Endothelial cell (in vitro differentiated cells): ENCODE measurements around the gene ZNF195. TPM values are rescaled to one million over a fixed set of nuclear protein-coding genes. Genes with fewer than 3 reads are reported as not detected.

Experiments used
- DNase-seq: peaks from one replicate; pipeline ENCODE4 v3.0.0; 2021; ENCODE audit warnings: low spot score
- H3K27ac Mint-ChIP-seq: one replicate; pipeline ENCODE4 v1.8.0; 2021; ENCODE audit warnings: mixed read lengths, inconsistent platforms; ENCODE audit not compliant: unreplicated experiment
- H3K27me3 Mint-ChIP-seq: one replicate; pipeline ENCODE4 v1.8.0; 2021; ENCODE audit warnings: mild to moderate bottlenecking, moderate library complexity, mixed read lengths, inconsistent platforms; ENCODE audit not compliant: unreplicated experiment
- H3K36me3 Mint-ChIP-seq: one replicate; pipeline ENCODE4 v1.8.0; 2021; ENCODE audit warnings: mild to moderate bottlenecking, low read depth, mixed read lengths, inconsistent platforms; ENCODE audit not compliant: unreplicated experiment
- H3K4me1 Mint-ChIP-seq: one replicate; pipeline ENCODE4 v1.8.0; 2021; ENCODE audit warnings: mild to moderate bottlenecking, mixed read lengths, inconsistent platforms; ENCODE audit not compliant: unreplicated experiment
- H3K4me3 Mint-ChIP-seq: one replicate; pipeline ENCODE4 v1.8.0; 2021; ENCODE audit warnings: mild to moderate bottlenecking, mixed read lengths, inconsistent platforms; ENCODE audit not compliant: unreplicated experiment
- H3K9me3 Mint-ChIP-seq: one replicate; pipeline ENCODE4 v1.8.0; 2021; ENCODE audit warnings: mixed read lengths, inconsistent platforms; ENCODE audit not compliant: unreplicated experiment
- CTCF ChIP-seq: fragments of 200-600 bp; sonication (generic); IDR thresholded peaks from one replicate; pipeline ENCODE4 v1.5.0; 2021; ENCODE audit warnings: antibody characterized with exemption; ENCODE audit not compliant: unreplicated experiment
- total RNA-seq: library from RNA; stranded (reverse); fragmentation: NEBNext Ultra II Directional; extraction: Animal tissue kit (Norgen Biotek cat#: 25700); gene quantifications from one replicate; pipeline ENCODE4 v1.2.1, GENCODE V29; 2021; ENCODE audit not compliant: unreplicated experiment

ZNF195 gene
- total RNA-seq, 1 donor from 2014 or later = 46.0 TPM

DNA sequence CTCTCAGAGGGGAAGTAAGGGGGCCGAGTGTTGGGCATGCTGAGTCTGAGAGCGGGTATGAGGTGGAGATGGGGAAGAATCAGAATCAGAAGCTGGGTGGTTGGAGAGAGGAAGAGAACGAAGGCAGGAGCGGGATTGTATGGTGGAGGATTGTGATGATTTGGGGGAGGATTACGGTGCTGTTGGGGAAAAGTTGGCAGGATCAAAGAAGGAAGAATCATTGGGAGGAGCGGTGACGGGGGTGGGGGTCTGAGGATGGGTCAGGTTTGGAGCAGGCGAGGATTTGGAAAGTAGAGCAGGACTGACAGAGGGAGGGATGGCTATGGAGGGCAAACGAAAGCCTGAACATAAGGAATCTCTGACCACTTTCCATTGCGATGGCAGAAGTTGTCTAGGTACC is 22.1 kb downstream of the ZNF195 start:
- Mint-ChIP-seq H3K27ac (no peak overlapping the region), H3K36me3 (peaks cover 59% of the 10 kb centered on the region), H3K9me3 (peaks cover 46% of the 10 kb centered on the region), H3K4me1 (no peaks in the 10 kb centered on the region), H3K27me3 (peaks cover 10% of the 10 kb centered on the region), H3K4me3 (peak overlapping the region; percentile 84)
- no peak for DNase-seq
- TF ChIP-seq CTCF = no peak

GRCh38 chr11:3353066-3353465 is 25.9 kb downstream of the ZNF195 start:
- Mint-ChIP-seq H3K36me3 (peaks cover 21% of the 10 kb centered on the region), H3K9me3 (peaks cover 21% of the 10 kb centered on the region), H3K4me3 (no peak overlapping the region), H3K27me3 (peaks cover 10% of the 10 kb centered on the region), H3K27ac (no peak overlapping the region), H3K4me1 (no peaks in the 10 kb centered on the region)
- no peak for TF ChIP-seq CTCF
- DNase-seq = no peak

DNA sequence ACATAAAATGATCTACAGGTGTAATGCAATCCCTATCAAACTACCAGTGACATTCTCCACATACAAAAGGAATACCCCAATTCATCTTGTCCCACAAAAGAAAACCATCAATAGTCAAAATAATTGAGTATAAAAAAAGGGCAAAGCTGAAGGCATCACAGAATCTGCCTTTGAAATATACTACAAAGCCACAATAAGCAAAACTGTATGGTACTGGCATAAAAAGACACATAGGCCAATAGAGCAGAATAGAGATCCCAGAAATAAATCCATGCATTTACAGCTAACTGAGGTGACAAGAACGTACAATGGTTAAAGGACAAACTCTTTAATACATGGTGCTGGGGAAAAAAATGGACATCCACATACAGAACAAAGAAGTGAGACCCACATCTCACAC is 31.8 kb downstream of the ZNF195 start:
- TF ChIP-seq CTCF = no peak
- no peak overlapping the region for H3K27ac Mint-ChIP-seq
- peaks cover 7% of the 10 kb centered on the region for H3K36me3 Mint-ChIP-seq
- no peak for DNase-seq
- no peaks in the 10 kb centered on the region for H3K9me3 Mint-ChIP-seq
- H3K4me1 Mint-ChIP-seq = no peaks in the 10 kb centered on the region
- H3K4me3 Mint-ChIP-seq = no peak overlapping the region
- peaks cover 2% of the 10 kb centered on the region for H3K27me3 Mint-ChIP-seq

DNA sequence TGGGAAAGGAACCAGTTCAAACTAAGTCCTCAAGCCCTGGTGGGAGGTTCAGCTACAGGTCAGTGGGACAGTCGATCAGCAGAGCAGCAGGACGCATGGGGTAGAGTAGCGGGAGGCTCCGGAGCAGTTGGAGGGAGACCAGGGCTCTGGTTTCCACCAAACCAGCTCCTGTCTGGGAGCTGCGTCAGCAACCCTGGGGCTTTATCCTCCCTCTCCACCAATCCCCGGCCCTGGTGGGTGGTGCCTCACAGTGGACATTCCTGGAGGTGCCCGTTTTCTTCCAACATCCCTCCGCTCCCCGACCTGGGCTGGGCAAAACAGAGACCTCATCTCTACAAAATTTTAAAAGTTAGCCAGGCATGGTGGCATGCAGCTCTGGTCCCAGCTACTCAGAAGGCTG is 32.4 kb downstream of the ZNF195 start:
- Mint-ChIP-seq H3K36me3 (peaks cover 7% of the 10 kb centered on the region), H3K27ac (no peak overlapping the region), H3K4me1 (no peaks in the 10 kb centered on the region), H3K27me3 (peaks cover 2% of the 10 kb centered on the region), H3K4me3 (no peak overlapping the region), H3K9me3 (no peaks in the 10 kb centered on the region)
- no peak for TF ChIP-seq CTCF
- no peak for DNase-seq

GRCh38 chr11:3345736-3346135 is 33.2 kb downstream of the ZNF195 start:
- Mint-ChIP-seq H3K4me3 (no peak overlapping the region), H3K36me3 (peaks cover 7% of the 10 kb centered on the region), H3K9me3 (no peaks in the 10 kb centered on the region), H3K4me1 (no peaks in the 10 kb centered on the region), H3K27me3 (peaks cover 2% of the 10 kb centered on the region), H3K27ac (no peak overlapping the region)
- DNase-seq = no peak
- no peak for TF ChIP-seq CTCF
